Inflammatory macrophage (primary cell): Measurements from ENCODE around the gene SPAG6.

Experiments
- DNase-seq, 2 donors: peaks; one replicate each; pipeline ENCODE4 v3.0.0-alpha.2; 2020 to 2022

Gene SPAG6

DNA sequence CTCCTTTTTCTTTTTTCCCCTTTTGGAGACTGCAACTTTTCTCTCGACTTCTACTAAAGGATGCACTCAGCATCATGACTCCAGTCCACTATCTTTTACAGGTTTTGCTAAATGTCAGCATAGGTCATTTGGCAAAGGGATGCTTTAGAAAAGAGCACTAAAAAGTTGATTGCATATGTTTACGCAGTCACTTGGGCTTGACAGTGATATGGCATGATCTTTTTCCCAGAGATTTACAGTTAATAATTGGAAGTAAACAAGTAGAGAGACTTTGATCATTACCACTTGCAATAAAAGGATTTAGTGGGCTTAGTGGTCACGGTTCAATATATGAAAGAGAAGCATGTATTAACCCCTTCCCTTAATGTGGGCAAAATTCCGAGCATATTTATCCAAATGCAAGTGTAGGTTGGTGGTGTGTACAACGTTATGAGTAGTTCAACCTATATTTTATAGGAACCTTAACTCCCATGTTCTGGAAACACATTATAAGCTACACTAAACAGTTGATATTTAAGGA, 22.6 kb upstream of the SPAG6 start:
- DNase-seq, result no peak

DNA sequence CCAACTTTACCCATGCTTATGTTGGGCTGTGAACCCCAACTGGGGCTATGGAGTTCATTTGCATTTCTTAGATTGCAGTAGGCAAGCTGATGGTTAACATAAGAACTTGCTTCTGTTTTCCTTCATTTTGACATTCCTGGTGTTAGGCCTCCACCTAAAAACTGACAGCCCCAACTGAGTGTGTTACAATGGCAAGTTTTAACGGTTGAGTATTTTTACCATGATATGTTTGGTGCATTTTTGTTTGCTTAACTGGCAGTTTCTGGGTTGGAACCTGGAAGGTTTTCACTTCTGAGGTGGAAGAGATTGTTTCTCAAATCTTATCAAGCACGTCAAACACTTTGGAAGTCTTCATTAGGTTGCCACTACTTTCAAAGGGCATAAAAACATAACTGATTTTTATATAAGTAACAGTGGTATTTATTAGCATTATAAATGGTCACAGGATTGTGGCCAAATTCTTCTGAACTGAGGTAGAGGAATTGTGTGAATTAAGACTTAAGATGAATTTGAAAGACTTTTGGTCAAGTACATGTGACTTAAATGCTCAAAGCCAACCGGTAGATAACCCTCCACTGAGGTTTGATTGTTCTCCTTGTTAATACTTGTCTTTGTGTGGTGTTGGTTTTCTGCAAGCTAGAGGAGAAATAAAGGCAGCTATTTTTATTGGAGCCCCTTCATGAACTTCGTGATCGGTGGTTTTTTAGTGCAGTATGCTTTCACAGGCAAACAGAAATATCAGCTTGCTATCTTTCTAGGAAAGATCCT, 21.6 kb upstream of the SPAG6 start:
- no peak for DNase-seq

GRCh38 chr10:22324413-22324812, 20.9 kb upstream of the SPAG6 start:
- no peak for DNase-seq

- no peak for DNase-seq
These were observed 20.4 kb upstream of the SPAG6 start for GRCh38 chr10:22324893-22325271.

GRCh38 chr10:22325272-22326144, 19.8 kb upstream of the SPAG6 start:
- DNase-seq, result peak; percentile 37 to 53

DNA sequence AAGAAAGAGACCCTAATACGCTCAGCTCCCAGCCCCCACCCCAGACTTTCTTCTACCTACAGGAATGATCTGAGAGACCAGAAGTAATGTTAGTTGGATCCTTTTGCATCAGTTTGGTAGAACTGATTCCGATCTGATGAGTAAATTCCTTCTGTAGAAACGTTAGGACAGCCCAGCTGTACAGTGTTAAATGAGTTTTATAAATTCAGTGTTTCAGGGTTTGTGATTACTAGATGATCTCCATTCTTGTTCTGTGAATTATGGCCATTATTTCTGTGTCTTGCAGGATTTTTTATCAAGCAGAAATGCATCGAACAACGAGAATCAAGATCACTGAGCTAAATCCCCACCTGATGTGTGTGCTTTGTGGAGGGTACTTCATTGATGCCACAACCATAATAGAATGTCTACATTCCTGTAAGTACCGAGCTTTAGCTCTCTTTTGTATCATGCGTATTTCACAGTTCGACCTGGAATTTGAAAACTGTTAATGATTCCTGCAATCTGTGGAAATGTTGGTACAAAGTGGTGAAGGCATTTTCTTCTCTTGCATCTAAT, 19.1 kb upstream of the SPAG6 start:
- no peak for DNase-seq

DNA sequence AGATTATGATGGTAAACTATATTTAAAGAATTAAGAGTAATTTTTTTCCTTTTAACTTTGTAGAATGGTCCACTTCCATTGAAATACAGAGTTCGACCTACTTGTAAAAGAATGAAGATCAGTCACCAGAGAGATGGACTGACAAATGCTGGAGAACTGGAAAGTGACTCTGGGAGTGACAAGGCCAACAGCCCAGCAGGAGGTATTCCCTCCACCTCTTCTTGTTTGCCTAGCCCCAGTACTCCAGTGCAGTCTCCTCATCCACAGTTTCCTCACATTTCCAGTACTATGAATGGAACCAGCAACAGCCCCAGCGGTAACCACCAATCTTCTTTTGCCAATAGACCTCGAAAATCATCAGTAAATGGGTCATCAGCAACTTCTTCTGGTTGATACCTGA, 16.1 kb upstream of the SPAG6 start:
- no peak for DNase-seq

GRCh38 chr10:22332116-22332692, 13.1 kb upstream of the SPAG6 start:
- DNase-seq, result no peak

DNA sequence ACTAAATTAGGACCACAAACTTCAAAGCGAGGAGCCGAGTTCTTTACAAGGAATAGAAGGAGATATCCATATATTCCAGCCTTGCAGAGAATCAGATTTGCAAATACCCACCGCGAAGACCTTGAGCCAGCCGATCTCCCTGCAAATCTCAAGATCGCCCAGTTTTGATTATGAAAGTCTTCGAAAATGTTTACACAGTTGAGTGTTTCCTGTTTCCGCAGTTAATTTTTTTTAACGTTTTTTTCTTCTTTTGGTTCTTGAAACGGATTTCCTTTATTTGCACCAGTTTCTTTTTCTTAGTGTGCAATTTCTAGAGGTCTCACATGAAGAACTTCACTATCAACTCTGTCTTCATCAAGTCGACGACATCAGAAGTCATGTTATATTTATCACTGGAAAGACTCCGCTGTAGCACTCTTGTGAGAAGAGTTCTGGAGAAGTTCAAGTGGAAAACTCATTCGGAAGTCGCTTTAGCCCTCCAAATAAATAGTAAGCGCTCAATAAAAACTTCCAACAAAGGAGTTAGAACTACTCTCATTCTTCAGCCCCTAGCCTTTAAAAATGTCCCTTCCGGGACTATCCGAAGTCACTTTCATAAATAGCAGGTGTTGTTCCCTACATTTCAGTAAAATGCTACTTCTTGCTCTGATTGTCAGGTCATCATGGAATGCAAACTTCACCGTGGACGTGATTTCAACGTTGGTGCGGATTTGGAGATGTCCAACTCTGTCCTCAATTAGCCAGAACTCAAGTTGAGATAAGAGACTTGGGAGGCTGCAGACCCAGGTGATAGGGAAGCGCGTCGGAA, 11.9 kb upstream of the SPAG6 start:
- DNase-seq, result peak in 1 of 2 donors; percentile 50

- no peak for DNase-seq
These were observed 11.4 kb upstream of the SPAG6 start for GRCh38 chr10:22333975-22334282.

DNA sequence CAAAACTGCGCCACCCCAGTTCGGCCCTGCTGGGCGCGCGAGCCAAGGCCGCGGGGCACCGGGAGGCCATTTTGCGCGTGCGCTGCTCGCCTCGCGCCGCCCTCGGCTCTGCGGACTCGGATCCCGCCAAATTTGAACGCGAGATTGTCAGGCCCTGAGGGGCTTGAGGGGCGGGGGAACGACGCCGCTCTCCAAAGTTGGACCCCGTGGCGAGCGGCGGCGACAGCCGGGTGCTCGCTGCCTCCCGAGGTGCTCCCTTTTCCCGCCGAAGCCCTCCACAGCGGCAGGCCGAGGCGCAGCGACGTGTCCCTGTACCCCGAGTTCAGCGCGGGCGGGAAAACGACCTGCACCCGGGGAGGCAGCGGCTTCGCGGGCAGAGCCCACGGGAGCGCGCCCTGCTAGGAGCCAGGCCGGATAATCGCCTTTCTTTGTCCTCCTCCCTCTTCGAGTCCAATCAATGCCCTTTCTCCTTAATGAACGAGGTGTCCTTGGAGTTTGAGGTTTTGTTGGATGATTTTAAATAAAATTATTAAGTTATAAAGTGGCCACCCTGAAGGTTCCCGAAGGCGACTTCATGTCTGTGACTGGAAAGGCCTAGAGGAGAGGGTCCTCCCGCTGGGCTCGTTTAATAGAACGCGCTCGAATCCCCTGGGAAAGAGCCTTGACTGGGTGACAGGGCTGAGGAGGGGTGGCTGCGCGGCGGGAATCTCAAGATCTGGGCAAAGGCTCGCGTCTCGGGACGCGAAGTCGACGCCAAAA, 10.7 kb upstream of the SPAG6 start:
- DNase-seq, result no peak

DNA sequence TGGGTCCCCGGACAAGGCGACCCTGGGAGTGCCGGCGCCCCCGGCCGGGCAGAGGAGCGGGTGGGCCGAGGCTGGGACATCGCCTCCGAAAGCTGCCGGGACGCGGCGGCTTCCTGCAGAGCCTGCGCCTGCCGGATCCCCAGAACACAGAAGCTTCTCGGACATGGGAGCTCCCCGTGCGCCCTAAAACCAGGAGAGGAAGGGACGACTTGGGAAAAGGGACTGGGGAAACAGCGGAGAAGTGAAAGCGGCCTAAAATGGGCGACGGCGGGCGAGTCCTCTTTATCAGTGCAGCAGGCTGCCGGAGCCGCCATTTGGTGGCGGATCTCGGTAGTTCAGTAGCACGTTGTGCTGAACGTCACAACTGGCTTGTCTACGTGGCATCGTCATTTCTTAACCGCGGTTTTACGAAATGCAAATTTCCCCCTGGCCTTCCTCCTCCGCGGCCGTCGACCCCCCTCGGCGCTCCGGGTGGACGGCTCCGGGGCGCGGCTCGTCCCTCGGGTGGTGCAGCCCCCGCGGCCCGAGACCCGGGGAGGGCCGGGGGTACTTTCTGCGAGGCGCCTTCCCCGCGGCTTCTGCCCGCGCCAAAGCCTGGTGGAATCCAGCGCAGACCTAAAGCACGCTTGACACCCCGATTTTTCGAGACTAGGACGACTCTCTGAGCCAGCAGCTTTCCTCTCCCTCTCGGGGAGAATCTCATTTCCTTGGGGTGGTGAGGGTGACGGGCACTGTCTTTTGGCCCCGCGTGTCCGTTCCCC, 9.9 kb upstream of the SPAG6 start:
- peak; percentile 68 to 73 for DNase-seq

DNA sequence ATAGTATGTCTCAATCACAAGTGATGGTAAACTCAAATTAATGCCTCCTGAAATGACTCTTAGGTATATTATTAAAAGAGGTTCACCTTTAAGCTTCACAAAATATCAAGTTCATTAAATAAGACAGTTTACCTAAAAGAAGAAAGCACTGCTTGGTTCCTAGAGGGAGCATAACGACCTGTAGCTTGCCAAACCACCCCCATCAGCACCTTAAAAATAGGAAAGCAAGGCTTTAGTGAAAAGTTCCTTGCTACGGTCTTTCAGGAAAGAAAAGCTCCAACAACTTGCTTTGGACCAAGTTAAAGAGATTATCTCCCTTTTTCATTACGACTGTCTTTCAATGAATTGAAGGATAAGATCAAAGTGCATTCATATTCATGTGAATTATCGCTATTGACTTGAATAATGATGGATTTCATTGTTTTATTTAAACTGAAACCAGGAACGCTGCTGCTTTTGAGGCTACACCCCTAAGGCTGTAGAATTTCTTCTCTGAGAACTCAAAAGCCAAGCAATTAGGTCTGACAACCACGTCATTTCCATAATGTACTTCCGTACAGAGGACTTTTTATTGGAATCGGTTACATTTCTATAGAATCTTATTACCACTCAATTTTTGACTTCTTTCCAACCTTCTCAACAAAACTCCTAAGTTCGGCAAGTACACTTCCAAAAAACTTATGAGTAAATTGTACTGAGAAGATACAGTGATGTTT, 7.0 kb upstream of the SPAG6 start:
- DNase-seq, result no peak

GRCh38 chr10:22338931-22339330, 6.4 kb upstream of the SPAG6 start:
- DNase-seq, result no peak

- DNase-seq, result no peak
These were observed 5.5 kb upstream of the SPAG6 start for GRCh38 chr10:22339761-22340328.

- DNase-seq, result peak; percentile 77 to 88
These were observed 4.7 kb upstream of the SPAG6 start for GRCh38 chr10:22340329-22341189.

DNA sequence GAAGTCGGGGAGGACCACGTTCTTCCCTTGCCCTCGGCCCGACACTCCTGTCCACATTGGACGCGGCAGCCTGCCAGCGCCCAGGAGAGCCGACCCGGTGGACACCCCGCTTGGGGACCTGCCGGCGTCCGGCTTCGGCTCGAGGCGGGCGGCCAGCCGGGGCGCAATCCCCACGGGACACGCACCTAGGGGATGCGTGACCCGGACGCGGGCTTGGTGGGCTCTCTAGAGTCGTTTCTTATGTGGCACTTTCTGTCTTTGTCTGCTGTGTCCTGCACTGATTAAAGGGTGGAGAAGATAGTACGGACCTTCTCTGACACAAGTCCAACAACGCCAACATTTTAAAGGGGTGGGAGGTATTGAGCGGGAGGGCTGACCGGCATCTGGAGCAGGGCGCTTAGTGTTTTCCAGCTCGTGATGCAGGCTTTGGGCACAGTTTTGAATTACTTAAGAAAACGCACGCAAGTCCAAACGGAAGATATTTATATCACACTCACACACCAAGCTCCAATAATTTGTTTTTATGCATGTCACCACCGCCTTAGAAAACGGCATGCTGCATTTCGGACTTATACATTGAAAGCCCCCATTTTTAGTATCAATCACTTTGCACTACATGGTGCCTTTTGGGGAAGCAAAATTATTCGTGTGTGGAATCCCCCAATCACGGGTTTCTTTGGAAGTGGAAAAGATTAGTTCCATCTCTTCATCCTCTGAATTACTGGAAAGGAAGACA, 3.9 kb upstream of the SPAG6 start:
- DNase-seq, result no peak

GRCh38 chr10:22341926-22342196, 3.4 kb upstream of the SPAG6 start:
- no peak for DNase-seq
